KBM-7 (cell line): ENCODE measurements around the gene LYZL1.
"Not testable (repeated sequence)": the region's sequence is repeated elsewhere in the genome, so short reads cannot be mapped to it uniquely, and the experiment has no call there.

Experiments
- DNase-seq: peaks from one replicate; pipeline ENCODE4 v3.0.0-alpha.2; 2015
- in situ Hi-C: fragments of 300-500 bp; cut with MboI; formaldehyde crosslinking; loops from 2 replicates; pipeline ENCODE4 v1.14.3; 2020; ENCODE audit warnings: low sequenced_read_pairs, low pct_unique_long_range_greater_than_20kb, mixed read lengths

LYZL1 gene

DNA sequence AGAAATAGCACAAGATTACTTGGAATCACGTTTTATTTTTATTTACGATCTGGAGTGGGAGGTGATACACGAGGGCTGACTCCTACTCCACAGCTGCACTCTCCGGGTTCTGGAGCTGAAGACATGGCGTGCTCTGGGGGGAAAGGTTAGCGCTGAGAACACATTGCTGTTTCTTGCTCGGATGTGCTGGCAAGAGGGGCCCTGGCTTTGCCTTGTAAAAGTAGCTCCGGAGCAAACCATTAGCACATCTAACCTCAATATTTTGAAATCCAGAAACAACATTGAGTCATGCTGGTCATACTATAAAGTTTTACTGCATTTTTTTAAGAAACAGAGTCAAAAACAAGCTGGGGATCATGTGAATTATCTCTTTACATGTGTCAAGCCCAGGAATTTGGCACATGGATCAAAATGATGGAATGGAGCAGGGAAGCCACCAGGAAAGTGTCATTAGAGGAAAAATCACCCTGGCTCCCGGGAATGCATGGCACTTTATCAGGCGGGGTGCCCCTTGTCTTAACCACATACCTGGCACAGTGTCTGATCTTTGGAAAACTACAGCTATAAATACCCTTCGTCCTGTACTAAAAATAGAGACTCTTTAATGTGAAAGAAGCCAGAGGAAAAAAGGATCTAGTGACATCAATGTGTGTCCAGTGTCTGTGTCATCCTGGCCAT, 31.6 kb upstream of the LYZL1 start:
- DNase-seq, result no peak
- in situ Hi-C loops, result no loop called here

- DNase-seq, result no peak
- in situ Hi-C loops, result no loop called here
Observed at GRCh38 chr10:29257784-29258135, 31.1 kb upstream of the LYZL1 start.

GRCh38 chr10:29259498-29259897, 29.4 kb upstream of the LYZL1 start:
- DNase-seq, result no peak
- in situ Hi-C loops, result no loop called here

GRCh38 chr10:29263506-29263905, 25.4 kb upstream of the LYZL1 start:
- in situ Hi-C loops, result no loop called here
- DNase-seq, result no peak

GRCh38 chr10:29265210-29265768, 23.6 kb upstream of the LYZL1 start:
- DNase-seq, result no peak

DNA sequence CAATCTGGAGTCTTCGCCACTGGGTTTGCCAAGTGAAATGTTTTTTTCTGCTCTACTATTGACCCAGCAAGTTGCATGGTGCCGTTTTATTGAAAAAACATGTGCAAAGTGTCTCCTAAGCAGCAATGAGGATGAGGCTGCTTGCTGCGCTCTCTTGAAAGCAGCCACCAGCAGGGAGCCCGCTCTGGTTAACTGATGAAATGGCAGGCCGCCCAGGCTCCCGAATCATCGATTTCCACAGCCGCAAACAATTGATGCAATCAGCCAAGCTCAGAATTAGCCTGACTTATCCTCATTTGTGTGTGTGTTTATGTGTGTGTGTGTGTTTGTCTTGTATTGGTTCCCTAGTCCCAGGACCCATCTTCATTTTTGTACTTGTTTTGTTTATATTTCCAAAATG, 22.2 kb upstream of the LYZL1 start:
- in situ Hi-C loops, result no loop called here
- DNase-seq, result no peak

More at GRCh38 chr10:29265210-29265768, 23.6 kb upstream of the LYZL1 start:
- in situ Hi-C loops, result no loop called here

DNA sequence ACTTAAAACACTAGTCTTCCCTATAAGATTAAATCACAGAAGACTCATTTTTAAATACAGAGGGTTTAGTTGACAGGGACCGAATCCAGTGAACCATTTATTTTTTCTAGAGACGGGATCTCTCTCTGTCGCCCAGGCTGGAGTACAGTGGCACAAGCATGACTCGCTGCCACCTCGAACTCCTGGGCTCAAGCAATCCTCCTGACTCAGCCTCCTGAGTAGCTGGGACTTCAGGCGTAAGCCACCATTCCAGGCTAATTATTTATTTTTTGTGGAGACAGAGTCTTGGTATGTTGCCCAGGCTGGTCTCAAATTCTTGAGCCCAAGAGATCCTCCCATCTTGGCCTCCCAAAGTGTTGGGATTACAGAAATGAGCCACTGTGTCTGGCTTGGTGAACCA, 20.9 kb upstream of the LYZL1 start:
- no peak for DNase-seq
- in situ Hi-C loops, result no loop called here

GRCh38 chr10:29269486-29269885, 19.4 kb upstream of the LYZL1 start:
- DNase-seq, result no peak
- in situ Hi-C loops, result no loop called here

DNA sequence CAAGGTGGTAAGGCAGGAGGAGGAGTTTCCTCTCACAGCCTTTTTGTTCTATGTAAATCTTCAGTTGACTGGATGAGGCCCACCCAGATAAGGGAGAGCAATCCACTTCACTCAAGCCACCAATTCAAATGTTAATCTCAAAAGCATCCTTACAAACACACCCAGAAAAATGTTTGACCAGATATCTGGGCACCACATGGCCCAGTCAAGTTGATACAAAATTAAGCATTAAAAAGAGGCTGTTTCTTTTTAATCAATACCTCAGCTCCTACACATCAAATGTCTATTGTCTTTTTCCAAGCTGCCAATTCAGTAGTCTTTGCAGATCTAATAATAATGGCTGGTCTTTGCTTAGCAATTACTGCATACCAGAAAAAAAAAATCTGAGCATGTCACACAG, 18.0 kb upstream of the LYZL1 start:
- in situ Hi-C loops, result no loop called here
- no peak for DNase-seq

DNA sequence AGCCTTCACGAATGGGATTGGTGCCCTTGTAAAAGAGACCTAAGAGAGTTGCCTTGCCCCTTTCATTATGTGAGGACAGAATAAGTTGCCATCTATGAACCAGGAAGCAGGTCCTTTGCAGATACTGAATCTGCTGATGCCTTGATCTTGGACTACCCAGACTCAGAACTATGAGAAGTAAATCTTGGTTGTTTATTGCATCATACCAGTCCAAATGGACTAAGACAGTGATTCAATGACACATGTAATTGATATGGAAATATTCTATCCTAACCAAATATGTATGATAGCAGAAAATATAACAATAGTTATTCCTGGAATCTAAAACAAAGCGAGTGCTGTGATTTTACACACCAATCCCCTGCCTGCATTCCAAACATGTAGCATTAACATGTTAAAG, 17.0 kb upstream of the LYZL1 start:
- in situ Hi-C loops, result no loop called here
- no peak for DNase-seq

DNA sequence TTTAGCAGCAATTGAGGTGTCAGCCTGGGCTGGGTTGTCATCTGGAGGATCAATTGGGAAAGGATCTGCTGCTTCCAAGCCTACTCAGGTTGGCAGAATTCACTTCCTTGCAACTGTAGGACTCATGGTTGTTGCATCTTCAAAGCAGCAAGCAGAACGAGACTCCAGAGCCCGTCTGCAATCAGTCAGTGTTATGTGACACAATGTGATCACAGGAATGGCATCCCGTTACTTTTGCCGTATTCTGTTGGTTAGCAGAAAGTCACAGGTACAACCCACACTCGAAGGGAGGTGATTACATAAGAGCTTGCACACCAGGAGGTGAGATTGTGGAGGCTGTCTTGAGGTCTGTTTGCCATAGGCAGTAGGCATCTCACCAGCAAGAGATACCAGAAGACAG, 15.4 kb upstream of the LYZL1 start:
- DNase-seq, result no peak
- in situ Hi-C loops, result no loop called here

GRCh38 chr10:29276251-29276850, 12.5 kb upstream of the LYZL1 start:
- DNase-seq, result no peak
- in situ Hi-C loops, result loop anchor here (25.0 kb wide), 1 partner anchor 639 kb away; no protein-coding TSS in a partner anchor

- DNase-seq, result no peak
- in situ Hi-C loops, result loop anchor here (25.0 kb wide), 1 partner anchor 640 kb away; no protein-coding TSS in a partner anchor
Observed at GRCh38 chr10:29277296-29277695, 11.6 kb upstream of the LYZL1 start.

DNA sequence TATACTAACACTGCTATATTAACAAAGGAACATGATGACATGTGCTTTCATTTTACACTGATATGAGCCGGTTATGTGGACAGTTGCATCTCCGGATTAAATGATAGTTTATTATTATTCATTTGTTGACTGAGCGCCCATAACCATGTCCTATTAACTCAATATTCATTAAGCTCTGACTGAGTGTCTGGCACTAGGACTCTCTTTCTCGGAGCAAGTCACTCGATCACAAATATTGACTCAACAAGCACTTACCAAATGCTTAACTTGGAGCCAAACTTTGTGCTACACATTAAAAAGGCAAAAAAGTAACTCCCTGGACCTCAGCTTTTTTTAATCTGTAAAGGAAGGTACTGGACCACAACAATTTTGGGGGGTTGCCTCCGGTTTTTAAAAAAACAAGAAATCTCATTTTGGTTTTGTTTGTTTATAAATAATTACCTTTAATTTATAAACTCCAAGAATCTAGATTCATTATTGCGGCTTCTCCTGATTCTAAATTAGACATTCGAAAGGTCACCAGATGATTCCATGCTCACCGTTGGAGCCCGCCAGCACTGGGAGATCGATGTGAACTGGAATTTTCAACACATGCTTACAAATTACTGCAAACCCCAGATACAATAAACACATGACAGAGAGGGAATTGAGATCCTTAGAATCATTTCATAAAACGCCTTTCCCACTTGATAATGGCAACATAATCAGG, 8.9 kb upstream of the LYZL1 start:
- no peak for DNase-seq
- in situ Hi-C loops, result loop anchor here (25.0 kb wide), 1 partner anchor 643 kb away; no protein-coding TSS in a partner anchor

DNA sequence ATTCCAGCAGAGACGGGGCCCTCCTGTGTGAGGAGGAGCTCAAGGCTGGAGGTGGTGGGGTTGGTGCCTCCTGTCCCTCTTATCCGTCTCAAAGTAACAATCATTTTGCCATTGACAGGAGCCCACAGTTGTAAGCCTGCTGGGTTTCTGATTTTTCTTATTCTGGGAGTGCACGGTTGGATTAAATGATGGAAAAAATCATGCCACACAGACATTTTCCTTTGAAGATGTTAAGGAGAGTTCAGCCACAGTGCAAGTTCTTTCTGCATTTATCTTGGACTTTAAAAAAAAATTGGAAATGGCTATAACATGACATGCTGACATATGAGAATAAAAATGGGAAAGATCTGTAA, 8.4 kb upstream of the LYZL1 start:
- in situ Hi-C loops, result loop anchor here (25.0 kb wide), 1 partner anchor 643 kb away; no protein-coding TSS in a partner anchor
- no peak for DNase-seq

- DNase-seq, result no peak
- in situ Hi-C loops, result loop anchor here (25.0 kb wide), 1 partner anchor 648 kb away; no protein-coding TSS in a partner anchor
Observed at GRCh38 chr10:29285624-29286051, 3.2 kb upstream of the LYZL1 start.

DNA sequence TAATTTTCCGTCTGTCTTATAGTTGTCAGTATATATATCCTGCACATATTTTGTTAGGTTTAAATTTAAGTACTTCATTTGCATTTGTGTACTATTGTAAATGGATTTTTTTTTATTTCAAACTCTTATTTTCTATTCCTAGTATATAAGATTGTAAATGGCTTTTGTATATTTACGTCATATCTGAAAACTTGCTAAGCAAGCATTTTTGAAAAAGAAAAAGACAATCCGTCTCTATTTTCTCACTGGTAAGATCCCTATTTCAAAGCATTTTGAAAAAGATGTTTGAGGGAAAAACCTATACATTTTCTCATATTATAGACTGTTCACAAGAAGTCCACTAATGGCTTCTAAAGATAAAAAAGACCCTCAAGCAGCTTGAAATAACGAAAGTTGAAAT, 1.2 kb upstream of the LYZL1 start:
- no peak for DNase-seq
- in situ Hi-C loops, result loop anchor here (25.0 kb wide), 1 partner anchor 650 kb away; no protein-coding TSS in a partner anchor

DNA sequence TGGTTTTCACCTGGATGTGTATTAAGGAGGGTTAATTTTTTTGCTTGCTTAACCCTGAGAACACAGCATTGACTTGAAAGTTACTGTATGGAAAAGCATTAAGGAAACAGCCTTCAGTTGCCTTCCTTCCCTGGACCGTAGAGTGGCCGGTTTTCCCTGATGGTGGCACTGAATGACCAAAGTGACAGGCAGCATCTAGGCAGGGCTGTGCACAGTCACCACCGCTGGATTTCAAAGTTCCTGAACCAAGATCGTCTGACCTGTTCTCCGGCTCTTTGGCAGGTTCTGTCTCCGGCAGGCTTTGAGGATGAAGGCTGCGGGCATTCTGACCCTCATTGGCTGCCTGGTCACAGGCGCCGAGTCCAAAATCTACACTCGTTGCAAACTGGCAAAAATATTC, 2.7 kb downstream of the LYZL1 start:
- in situ Hi-C loops, result loop anchor here (25.0 kb wide), 1 partner anchor 654 kb away; no protein-coding TSS in a partner anchor

GRCh38 chr10:29292406-29292805, 3.5 kb downstream of the LYZL1 start:
- in situ Hi-C loops, result loop anchor here (25.0 kb wide), 1 partner anchor 655 kb away; no protein-coding TSS in a partner anchor

More for the DNA sequence above, 2.7 kb downstream of the LYZL1 start:
- not testable (repeated sequence) for DNase-seq

DNA sequence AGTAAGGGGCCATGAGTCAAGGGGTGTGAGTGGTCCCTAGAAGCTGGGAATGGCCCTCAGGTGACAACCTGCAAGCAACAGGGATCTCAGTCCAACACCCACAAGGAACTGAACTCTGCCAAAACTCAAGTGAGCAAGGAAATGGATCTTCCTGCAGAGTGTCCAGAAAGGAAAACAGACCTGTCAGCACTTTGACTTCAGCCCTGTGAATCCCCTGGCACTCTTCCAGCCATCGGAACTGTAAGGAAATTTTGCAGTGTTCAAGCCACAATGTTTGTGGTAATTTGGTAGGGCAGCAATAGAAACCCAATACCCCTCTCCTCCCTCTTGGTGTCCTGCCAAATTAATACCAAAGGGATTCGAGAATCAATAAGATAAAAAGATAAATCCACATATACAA, 6.9 kb downstream of the LYZL1 start:
- in situ Hi-C loops, result loop anchor here (25.0 kb wide), 1 partner anchor 659 kb away; no protein-coding TSS in a partner anchor
- no peak for DNase-seq

More at GRCh38 chr10:29292406-29292805, 3.5 kb downstream of the LYZL1 start:
- not testable (repeated sequence) for DNase-seq
